Activated CD4-positive, alpha-beta memory T cell treated with anti-CD3 and anti-CD28 coated beads for 36 hours (primary cell): Measurements from ENCODE around the gene AQP3. TPM values are rescaled to one million over a fixed set of nuclear protein-coding genes. Genes with fewer than 3 reads are reported as not detected.
"Not testable (repeated sequence)": the region's sequence is repeated elsewhere in the genome, so short reads cannot be mapped to it uniquely, and the experiment has no call there.

Source experiments
- CTCF ChIA-PET: fragments of 350-600 bp; sonication (Branson Sonifier 250); formaldehyde crosslinking; loops from one replicate; lab custom pipeline; 2021; ENCODE audit warnings: antibody characterized with exemption, inconsistent platforms; lab: Charles Lee
- POLR2A ChIA-PET: fragments of 350-600 bp; sonication (Branson Sonifier 250); formaldehyde crosslinking; loops from one replicate; lab custom pipeline; 2021; ENCODE audit warnings: antibody characterized with exemption; lab: Charles Lee
- DNase-seq: peaks from one replicate; pipeline ENCODE4 v3.0.0-alpha.2; 2020
- H3K27ac Mint-ChIP-seq: one replicate; pipeline ENCODE4 v1.8.0; 2021; ENCODE audit warnings: mixed read lengths
- H3K27me3 Mint-ChIP-seq: one replicate; pipeline ENCODE4 v1.8.0; 2021; ENCODE audit warnings: mixed read lengths
- H3K36me3 Mint-ChIP-seq: one replicate; pipeline ENCODE4 v1.8.0; 2021; ENCODE audit warnings: mixed read lengths
- H3K4me1 Mint-ChIP-seq: one replicate; pipeline ENCODE4 v1.8.0; 2021; ENCODE audit warnings: low read depth, mixed read lengths
- H3K4me3 Mint-ChIP-seq: one replicate; pipeline ENCODE4 v1.8.0; 2021; ENCODE audit warnings: mild to moderate bottlenecking, mixed read lengths
- H3K9me3 Mint-ChIP-seq: one replicate; pipeline ENCODE4 v1.8.0; 2021; ENCODE audit warnings: mixed read lengths
- intact Hi-C: fragments of 100-400 bp; cut with micrococcal nuclease; formaldehyde crosslinking; loops from one replicate; pipeline ENCODE4 v1.15.1; 2023
- microRNA-seq: library from miRNA; unstranded; fragments of <30 nt; microRNA quantifications from one replicate; pipeline ENCODE4 v1.2.0, GENCODE V29; 2022; ENCODE audit warnings: borderline number of aligned reads, borderline microRNAs expressed, borderline replicate concordance
- total RNA-seq, 2 experiments: library from RNA; stranded (reverse); gene quantifications; one replicate each; pipeline ENCODE4 v1.2.3, GENCODE V29; 2021

The AQP3 gene
- total RNA-seq, 2 experiments from 2014 or later, result 19.4 to 20.2 TPM

GRCh38 chr9:33395159-33395879 is 52.1 kb downstream of the AQP3 start:
- H3K27ac Mint-ChIP-seq, intact Hi-C loops, H3K4me1 Mint-ChIP-seq, POLR2A ChIA-PET, H3K27me3 Mint-ChIP-seq, H3K9me3 Mint-ChIP-seq, DNase-seq, H3K4me3 Mint-ChIP-seq, H3K36me3 Mint-ChIP-seq: not testable (repeated sequence)
- CTCF ChIA-PET, result interaction anchor here (0.9 kb wide), 1 partner anchor 122 kb away, joined by 5 read pairs; no protein-coding TSS in a partner anchor

GRCh38 chr9:33393986-33394385 is 53.4 kb downstream of the AQP3 start:
- H3K9me3 Mint-ChIP-seq, H3K27ac Mint-ChIP-seq, intact Hi-C loops, H3K4me1 Mint-ChIP-seq, H3K36me3 Mint-ChIP-seq, H3K4me3 Mint-ChIP-seq, H3K27me3 Mint-ChIP-seq, POLR2A ChIA-PET, DNase-seq: not testable (repeated sequence)
- CTCF ChIA-PET, result interaction anchor here (1.2 kb wide), 1 partner anchor 22 kb away, joined by 4 read pairs; no protein-coding TSS in a partner anchor

- Mint-ChIP-seq H3K9me3 (no peaks in the 10 kb centered on the region), H3K27ac (no peak overlapping the region), H3K27me3 (no peaks in the 10 kb centered on the region), H3K4me3 (no peak overlapping the region), H3K36me3 (no peaks in the 10 kb centered on the region), H3K4me1 (no peaks in the 10 kb centered on the region)
- intact Hi-C loops, result no loop called here
- ChIA-PET CTCF (interaction anchor here (1.2 to 1.7 kb wide), 3 partner anchors 19 to 73 kb away, joined by 4 to 5 read pairs (median 5); no protein-coding TSS in a partner anchor), POLR2A (no interaction called here)
- no peak for DNase-seq
Measured at GRCh38 chr9:33393581-33393980, 53.8 kb downstream of the AQP3 start.

GRCh38 chr9:33392591-33393021 is 54.8 kb downstream of the AQP3 start:
- H3K9me3 Mint-ChIP-seq, H3K27ac Mint-ChIP-seq, H3K4me3 Mint-ChIP-seq, H3K36me3 Mint-ChIP-seq, POLR2A ChIA-PET, intact Hi-C loops, H3K4me1 Mint-ChIP-seq, H3K27me3 Mint-ChIP-seq, DNase-seq: not testable (repeated sequence)
- CTCF ChIA-PET, result interaction anchor here (1.5 to 1.7 kb wide), 2 partner anchors 18 to 74 kb away, joined by 5 read pairs; no protein-coding TSS in a partner anchor

Small RNA genes lying within 50 kb of the gene (microRNA-seq; reads per million reads assigned to microRNA genes)
- not detected for gene MIR6851

Other genes starting within 250 kb of the AQP3 start
- gene SPINK4, start 207.4 kb downstream of the AQP3 start, total RNA-seq, result not detected
- gene BAG1, start 182.9 kb downstream of the AQP3 start, total RNA-seq, result 10 to 100 TPM; 52.7 to 56.6 TPM
- 100 to 1,000 TPM; 116 to 119 TPM for gene CHMP5, start 182.5 kb downstream of the AQP3 start, total RNA-seq
- 10 to 100 TPM; 36.5 to 38.6 TPM for gene NFX1, start 157.1 kb downstream of the AQP3 start, total RNA-seq
- gene AQP7, start 45.0 kb downstream of the AQP3 start, total RNA-seq, result under 1 TPM; 0.12 to 0.36 TPM
- gene NOL6, start 26.3 kb upstream of the AQP3 start, total RNA-seq, result 10 to 100 TPM; 38.1 to 39.7 TPM
- 1 to 10 TPM in 1 of 2 experiments, under 1 TPM in 1; 0.31 to 1.5 TPM for gene ANKRD18B, start 76.7 kb upstream of the AQP3 start, total RNA-seq